ENCODE measurements around the gene MGAT3.
"Not testable (repeated sequence)": the region's sequence is repeated elsewhere in the genome, so short reads cannot be mapped to it uniquely, and the experiment has no call there.

Gene MGAT3

GRCh38 chr22:39502789-39503409 is 46.1 kb downstream of the MGAT3 start:
- TF ChIP-seq, protein P1, sequence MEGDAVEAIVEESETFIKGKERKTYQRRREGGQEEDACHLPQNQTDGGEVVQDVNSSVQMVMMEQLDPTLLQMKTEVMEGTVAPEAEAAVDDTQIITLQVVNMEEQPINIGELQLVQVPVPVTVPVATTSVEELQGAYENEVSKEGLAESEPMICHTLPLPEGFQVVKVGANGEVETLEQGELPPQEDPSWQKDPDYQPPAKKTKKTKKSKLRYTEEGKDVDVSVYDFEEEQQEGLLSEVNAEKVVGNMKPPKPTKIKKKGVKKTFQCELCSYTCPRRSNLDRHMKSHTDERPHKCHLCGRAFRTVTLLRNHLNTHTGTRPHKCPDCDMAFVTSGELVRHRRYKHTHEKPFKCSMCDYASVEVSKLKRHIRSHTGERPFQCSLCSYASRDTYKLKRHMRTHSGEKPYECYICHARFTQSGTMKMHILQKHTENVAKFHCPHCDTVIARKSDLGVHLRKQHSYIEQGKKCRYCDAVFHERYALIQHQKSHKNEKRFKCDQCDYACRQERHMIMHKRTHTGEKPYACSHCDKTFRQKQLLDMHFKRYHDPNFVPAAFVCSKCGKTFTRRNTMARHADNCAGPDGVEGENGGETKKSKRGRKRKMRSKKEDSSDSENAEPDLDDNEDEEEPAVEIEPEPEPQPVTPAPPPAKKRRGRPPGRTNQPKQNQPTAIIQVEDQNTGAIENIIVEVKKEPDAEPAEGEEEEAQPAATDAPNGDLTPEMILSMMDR (conservative IDR thresholded peaks at IDR 0.05), result no peak
- peak; percentile 66; the same call in 1 of the 2 replicates for TF ChIP-seq ZFX (IDR thresholded peaks at IDR 0.05)
- H3K27ac ChIP-seq, result peak overlapping the region; percentile 95

GRCh38 chr22:39503630-39504029 is 46.8 kb downstream of the MGAT3 start:
- TF ChIP-seq, protein P1 (conservative IDR thresholded peaks at IDR 0.05), result no peak
- TF ChIP-seq ZFX (IDR thresholded peaks at IDR 0.05), result no peak

GRCh38 chr22:39504071-39504470 is 47.3 kb downstream of the MGAT3 start:
- H3K27ac ChIP-seq, result peak overlapping the region; percentile 95; the same call in 1 of the 2 replicates

More at GRCh38 chr22:39503630-39504029, 46.8 kb downstream of the MGAT3 start:
- H3K27ac ChIP-seq, result peak overlapping the region; percentile 95; the same call in 1 of the 2 replicates

DNA sequence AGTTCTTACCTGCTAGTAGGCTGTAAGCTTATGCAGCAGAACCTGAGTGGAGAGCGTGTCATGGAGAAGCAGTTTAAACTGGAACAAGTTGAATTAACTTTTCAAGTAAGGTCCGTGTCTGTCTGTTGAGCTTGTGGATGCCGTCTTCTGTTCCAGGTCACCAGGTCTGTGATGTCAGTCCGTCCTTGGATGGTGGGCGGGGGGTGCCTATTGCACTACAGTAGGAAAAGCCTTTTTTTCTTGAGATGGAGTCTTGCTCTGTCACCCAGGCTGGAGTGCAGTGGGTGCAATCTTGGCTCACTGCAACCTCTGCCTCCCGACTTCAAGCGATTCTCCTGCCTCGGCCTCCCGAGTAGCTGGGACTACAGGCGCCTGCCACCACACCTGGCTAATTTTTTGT is 50.2 kb downstream of the MGAT3 start:
- H3K27ac ChIP-seq, result not testable (repeated sequence)

More at GRCh38 chr22:39504071-39504470, 47.3 kb downstream of the MGAT3 start:
- no peak for TF ChIP-seq ZFX (IDR thresholded peaks at IDR 0.05)
- TF ChIP-seq, protein P1 (conservative IDR thresholded peaks at IDR 0.05), result no peak

DNA sequence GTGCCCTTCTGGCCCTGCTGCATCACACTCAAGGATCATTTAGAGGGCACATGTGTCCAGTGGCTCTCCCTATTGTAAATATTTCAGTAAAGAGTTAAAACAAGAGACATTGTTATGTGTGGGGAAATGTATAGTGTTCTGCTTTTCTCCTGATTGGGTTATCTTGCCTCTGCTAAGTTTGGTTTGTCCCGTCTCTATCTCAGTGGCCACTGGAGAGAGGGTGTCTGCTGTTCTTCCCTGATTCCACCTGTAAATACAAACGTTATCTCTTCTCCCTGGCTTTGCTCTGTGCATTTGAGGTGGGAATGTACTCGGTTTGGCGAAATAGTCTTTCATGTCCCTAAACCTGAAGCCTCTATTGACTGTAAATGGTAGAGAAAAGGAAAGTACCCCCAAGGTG is 51.6 kb downstream of the MGAT3 start:
- no peak for TF ChIP-seq ZFX (IDR thresholded peaks at IDR 0.05)
- TF ChIP-seq, protein P1 (conservative IDR thresholded peaks at IDR 0.05), result no peak
- no peak overlapping the region for H3K27ac ChIP-seq

- TF ChIP-seq ZFX (IDR thresholded peaks at IDR 0.05), result no peak
- TF ChIP-seq, protein P1 (conservative IDR thresholded peaks at IDR 0.05), result no peak
- H3K27ac ChIP-seq, result no peak overlapping the region
Measured at GRCh38 chr22:39510529-39511149, 53.8 kb downstream of the MGAT3 start.

DNA sequence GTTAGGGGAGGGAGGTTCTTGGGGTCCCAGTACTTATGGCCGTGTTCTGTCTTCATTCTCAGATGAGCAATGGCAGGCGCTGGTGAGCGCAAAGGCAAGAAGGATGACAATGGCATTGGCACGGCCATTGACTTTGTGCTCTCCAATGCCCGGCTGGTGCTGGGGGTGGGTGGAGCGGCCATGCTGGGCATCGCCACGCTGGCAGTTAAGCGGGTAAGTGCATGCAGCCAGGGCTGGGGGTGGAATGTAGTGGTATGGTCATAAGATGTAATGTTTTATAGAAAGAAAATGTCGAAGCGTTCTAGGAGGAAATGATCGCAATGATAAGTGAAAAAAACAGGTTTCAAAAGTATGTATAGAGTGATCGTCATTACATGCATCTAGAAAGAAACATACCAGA is 54.4 kb downstream of the MGAT3 start:
- TF ChIP-seq, protein P1 (conservative IDR thresholded peaks at IDR 0.05), result no peak
- no peak for TF ChIP-seq ZFX (IDR thresholded peaks at IDR 0.05)
- no peak overlapping the region for H3K27ac ChIP-seq

All from C4-2B (cell line).